Activated CD8-positive, alpha-beta memory T cell treated with anti-CD3 and anti-CD28 coated beads, Interleukin-2, amount 10 ng/mL, durations not matched to agents 7 days and 5 days (primary cell): ENCODE results near the gene SMARCD1. TPM values are rescaled to one million over a fixed set of nuclear protein-coding genes. Genes with fewer than 3 reads are reported as not detected.
A peak's percentile ranks its signal among the peaks of the same experiment; 100 is the strongest.

Source experiments
- ATAC-seq: fragments of 150-1000 bp; cut with Tn5 transposase; one replicate; pipeline ENCODE4 v1.10.0; 2021; ENCODE audit warnings: moderate library complexity
- CTCF ChIA-PET: fragments of 350-600 bp; sonication (Branson Sonifier 250); formaldehyde crosslinking; loops from one replicate; lab custom pipeline; 2021; ENCODE audit warnings: antibody characterized with exemption; lab: Charles Lee
- DNase-seq: peaks from one replicate; pipeline ENCODE4 v3.0.0-alpha.2; 2020
- H3K27ac Mint-ChIP-seq: one replicate; pipeline ENCODE4 v1.8.0; 2021; ENCODE audit warnings: mild to moderate bottlenecking, mixed read lengths
- H3K27me3 Mint-ChIP-seq: one replicate; pipeline ENCODE4 v1.8.0; 2021; ENCODE audit warnings: mixed read lengths
- H3K36me3 Mint-ChIP-seq: one replicate; pipeline ENCODE4 v1.8.0; 2021; ENCODE audit warnings: mild to moderate bottlenecking, mixed read lengths
- H3K4me1 Mint-ChIP-seq: one replicate; pipeline ENCODE4 v1.8.0; 2021; ENCODE audit warnings: mixed read lengths
- H3K4me3 Mint-ChIP-seq: one replicate; pipeline ENCODE4 v1.8.0; 2021; ENCODE audit warnings: mild to moderate bottlenecking, moderate library complexity, mixed read lengths
- H3K9me3 Mint-ChIP-seq: one replicate; pipeline ENCODE4 v1.8.0; 2022; ENCODE audit warnings: low read depth, mixed read lengths
- total RNA-seq, 2 experiments: library from RNA; stranded (reverse); gene quantifications; one replicate each; pipeline ENCODE4 v1.2.3, GENCODE V29; 2021

Gene SMARCD1
- total RNA-seq, 2 experiments from 2014 or later = 62.0 to 80.8 TPM

GRCh38 chr12:50103351-50103750 lies 18.2 kb downstream of the SMARCD1 start:
- DNase-seq (no peak), ATAC-seq (no peak)
- CTCF ChIA-PET = interaction anchor here (1.6 to 5.8 kb wide), 4 partner anchors 8 to 33 kb away, joined by 3 to 42 read pairs (median 6); partner anchors contain the start of gene COX14
- Mint-ChIP-seq H3K36me3 (peaks cover 13% of the 10 kb centered on the region), H3K9me3 (no peaks in the 10 kb centered on the region), H3K4me1 (no peaks in the 10 kb centered on the region), H3K27ac (no peak overlapping the region), H3K27me3 (no peaks in the 10 kb centered on the region), H3K4me3 (no peak overlapping the region)

DNA sequence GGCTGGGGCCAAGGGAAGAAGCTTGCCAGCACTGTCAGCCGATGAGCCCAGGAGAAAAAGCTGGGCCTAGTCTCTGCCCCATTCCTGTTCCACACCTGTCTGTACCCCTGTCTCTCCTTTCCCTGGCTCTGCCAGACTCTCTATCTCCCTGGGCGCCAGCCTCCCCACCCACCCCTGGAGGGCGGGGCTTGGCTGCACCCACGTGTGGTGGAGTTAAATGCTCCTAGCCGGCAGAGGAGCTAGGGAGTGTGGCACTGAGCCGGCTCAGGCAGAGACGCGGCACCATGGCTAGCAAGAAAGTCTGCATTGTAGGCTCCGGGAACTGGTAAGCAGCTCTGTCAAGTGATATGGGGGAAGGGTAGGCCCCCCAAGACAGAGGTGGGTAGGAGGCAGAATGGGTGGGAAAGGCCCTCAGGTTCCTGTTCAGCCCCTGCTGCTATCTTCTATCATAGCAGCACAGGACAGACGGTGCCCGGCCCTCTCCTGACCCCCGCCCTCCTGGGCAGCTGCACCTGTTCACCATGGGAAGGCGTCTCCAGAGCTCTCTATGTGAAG lies 18.7 kb downstream of the SMARCD1 start, which contains the start of gene GPD1:
TSS of gene GPD1 (plus strand) at position 242 of the 555 bp plus-strand sequence. CDS start at position 285, 43 bp downstream.
- no peak within 1 kb of the TSS for H3K27ac Mint-ChIP-seq
- H3K9me3 Mint-ChIP-seq = no peaks in the 10 kb centered on the region

GRCh38 chr12:50104417-50105366 lies 19.6 kb downstream of the SMARCD1 start:
- CTCF ChIA-PET = interaction anchor here (1.6 to 5.8 kb wide), 4 partner anchors 7 to 72 kb away, joined by 3 to 42 read pairs (median 10); partner anchors contain the start of gene COX14
- no peak overlapping the region for H3K4me3 Mint-ChIP-seq
- H3K9me3 Mint-ChIP-seq = no peaks in the 10 kb centered on the region
- peaks cover 5% of the 10 kb centered on the region for H3K36me3 Mint-ChIP-seq
- H3K27me3 Mint-ChIP-seq = no peaks in the 10 kb centered on the region
- ATAC-seq (no peak), DNase-seq (no peak)
- H3K27ac Mint-ChIP-seq = no peak overlapping the region
- H3K4me1 Mint-ChIP-seq = no peaks in the 10 kb centered on the region

More for the DNA sequence above, 18.7 kb downstream of the SMARCD1 start, which contains the start of gene GPD1:
- ATAC-seq (no peak), DNase-seq (no peak)
- CTCF ChIA-PET = interaction anchor here (1.6 to 5.8 kb wide), 4 partner anchors 8 to 73 kb away, joined by 3 to 42 read pairs (median 10); partner anchors contain the start of gene COX14
- Mint-ChIP-seq H3K27me3 (no peaks in the 10 kb centered on the region), H3K36me3 (peaks cover 12% of the 10 kb centered on the region), H3K4me3 (no peak within 1 kb of the TSS), H3K4me1 (no peaks in the 10 kb centered on the region)

DNA sequence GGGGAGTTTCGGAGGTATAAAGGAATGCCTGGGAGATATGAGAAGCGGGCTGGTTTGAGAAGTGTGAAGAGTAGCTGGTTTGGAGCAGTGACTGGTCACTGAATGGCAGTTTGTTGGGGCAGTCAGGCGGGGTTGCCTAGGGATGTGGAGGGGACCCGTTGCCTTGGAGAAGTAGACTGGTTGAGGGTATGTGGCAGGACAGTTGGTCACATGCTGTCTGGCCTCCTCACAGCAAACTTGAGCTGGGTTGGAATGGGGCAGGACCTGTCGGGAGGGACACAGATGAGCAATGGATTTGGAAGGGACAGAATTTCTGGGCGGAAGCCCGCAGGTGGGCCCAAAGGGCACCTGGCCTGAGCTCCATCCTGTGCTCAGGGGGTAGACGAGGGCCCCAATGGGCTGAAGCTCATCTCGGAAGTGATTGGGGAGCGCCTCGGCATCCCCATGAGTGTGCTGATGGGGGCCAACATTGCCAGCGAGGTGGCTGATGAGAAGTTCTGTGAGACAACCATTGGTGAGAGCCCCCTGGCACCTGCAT lies 20.8 kb downstream of the SMARCD1 start:
- Mint-ChIP-seq H3K27ac (no peak overlapping the region), H3K4me3 (no peak overlapping the region), H3K9me3 (no peaks in the 10 kb centered on the region), H3K4me1 (peaks cover 7% of the 10 kb centered on the region), H3K27me3 (no peaks in the 10 kb centered on the region), H3K36me3 (peaks cover 3% of the 10 kb centered on the region)
- no peak for ATAC-seq
- no peak for DNase-seq
- CTCF ChIA-PET = interaction anchor here (3.8 kb wide), 1 partner anchor 71 kb away, joined by 12 read pairs; no protein-coding TSS in a partner anchor

GRCh38 chr12:50106907-50107306 lies 21.8 kb downstream of the SMARCD1 start:
- no peak for ATAC-seq
- H3K36me3 Mint-ChIP-seq = peaks cover under 1% of the 10 kb centered on the region
- H3K9me3 Mint-ChIP-seq = no peaks in the 10 kb centered on the region
- H3K27me3 Mint-ChIP-seq = no peaks in the 10 kb centered on the region
- no peak overlapping the region for H3K4me3 Mint-ChIP-seq
- H3K27ac Mint-ChIP-seq = no peak overlapping the region
- DNase-seq = no peak
- H3K4me1 Mint-ChIP-seq = peaks cover 13% of the 10 kb centered on the region
- CTCF ChIA-PET = interaction anchor here (3.8 to 6.1 kb wide), 2 partner anchors 18 to 70 kb away, joined by 12 to 58 read pairs; no protein-coding TSS in a partner anchor

DNA sequence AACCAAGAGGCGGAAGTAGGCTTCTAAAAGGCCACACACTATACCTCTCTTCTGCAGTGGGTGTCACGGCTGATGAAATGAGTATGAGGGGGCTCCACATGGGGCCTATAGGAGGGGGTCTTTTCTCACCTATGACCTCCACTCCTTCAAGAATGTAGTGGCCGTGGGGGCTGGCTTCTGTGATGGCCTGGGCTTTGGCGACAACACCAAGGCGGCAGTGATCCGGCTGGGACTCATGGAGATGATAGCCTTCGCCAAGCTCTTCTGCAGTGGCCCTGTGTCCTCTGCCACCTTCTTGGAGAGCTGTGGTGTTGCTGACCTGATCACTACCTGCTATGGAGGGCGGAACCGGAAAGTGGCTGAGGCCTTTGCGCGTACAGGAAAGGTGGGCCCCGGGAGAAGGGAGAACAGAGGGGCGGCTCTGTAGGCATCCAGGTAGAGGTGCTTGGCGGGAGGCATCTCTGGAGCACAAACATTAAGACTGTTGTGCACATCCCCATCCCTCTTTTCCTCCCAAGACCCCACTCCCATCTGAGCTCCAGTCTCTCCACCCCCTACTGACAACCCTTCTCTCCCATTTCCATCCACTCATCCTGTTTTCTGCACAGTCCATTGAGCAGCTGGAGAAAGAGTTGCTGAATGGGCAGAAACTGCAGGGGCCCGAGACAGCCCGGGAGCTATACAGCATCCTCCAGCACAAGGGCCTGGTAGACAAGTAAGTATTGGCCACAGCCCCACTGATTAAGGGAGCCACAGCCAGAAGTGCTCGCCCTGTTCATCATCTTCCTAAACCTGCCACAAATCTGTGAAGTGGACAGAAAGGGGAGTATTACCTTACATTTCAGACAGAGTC lies 22.5 kb downstream of the SMARCD1 start:
- no peak for DNase-seq
- no peak for ATAC-seq
- Mint-ChIP-seq H3K27me3 (no peaks in the 10 kb centered on the region), H3K27ac (no peak overlapping the region), H3K36me3 (no peaks in the 10 kb centered on the region), H3K9me3 (no peaks in the 10 kb centered on the region), H3K4me3 (no peak overlapping the region), H3K4me1 (peaks cover 13% of the 10 kb centered on the region)
- CTCF ChIA-PET = interaction anchor here (1.0 to 6.1 kb wide), 3 partner anchors 11 to 69 kb away, joined by 3 to 58 read pairs (median 12); no protein-coding TSS in a partner anchor

DNA sequence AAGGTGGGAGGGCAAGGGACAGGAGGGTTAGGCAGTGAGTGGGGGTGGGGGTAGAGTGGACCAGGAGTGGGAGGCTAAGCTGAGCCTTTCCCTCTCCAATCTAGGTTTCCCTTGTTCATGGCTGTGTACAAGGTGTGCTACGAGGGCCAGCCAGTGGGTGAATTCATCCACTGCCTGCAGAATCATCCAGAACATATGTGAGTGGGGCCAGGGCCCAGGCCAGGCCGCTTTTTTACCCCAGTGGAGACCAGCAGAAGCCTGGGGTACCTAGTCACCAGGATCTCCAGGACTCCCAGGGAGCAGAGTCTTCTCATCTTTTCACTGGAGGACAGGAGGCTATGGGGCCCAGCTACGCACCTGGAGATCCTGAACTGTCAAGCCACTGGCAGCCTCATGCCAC lies 24.2 kb downstream of the SMARCD1 start:
- ATAC-seq = no peak
- peaks cover 2% of the 10 kb centered on the region for H3K36me3 Mint-ChIP-seq
- H3K27ac Mint-ChIP-seq = no peak overlapping the region
- H3K9me3 Mint-ChIP-seq = no peaks in the 10 kb centered on the region
- no peak for DNase-seq
- CTCF ChIA-PET = interaction anchor here (0.7 to 6.1 kb wide), 8 partner anchors 12 to 516 kb away, joined by 3 to 58 read pairs (median 20); partner anchors contain the start of gene CERS5
- no peaks in the 10 kb centered on the region for H3K27me3 Mint-ChIP-seq
- H3K4me1 Mint-ChIP-seq = peaks cover 24% of the 10 kb centered on the region
- H3K4me3 Mint-ChIP-seq = no peak overlapping the region

DNA sequence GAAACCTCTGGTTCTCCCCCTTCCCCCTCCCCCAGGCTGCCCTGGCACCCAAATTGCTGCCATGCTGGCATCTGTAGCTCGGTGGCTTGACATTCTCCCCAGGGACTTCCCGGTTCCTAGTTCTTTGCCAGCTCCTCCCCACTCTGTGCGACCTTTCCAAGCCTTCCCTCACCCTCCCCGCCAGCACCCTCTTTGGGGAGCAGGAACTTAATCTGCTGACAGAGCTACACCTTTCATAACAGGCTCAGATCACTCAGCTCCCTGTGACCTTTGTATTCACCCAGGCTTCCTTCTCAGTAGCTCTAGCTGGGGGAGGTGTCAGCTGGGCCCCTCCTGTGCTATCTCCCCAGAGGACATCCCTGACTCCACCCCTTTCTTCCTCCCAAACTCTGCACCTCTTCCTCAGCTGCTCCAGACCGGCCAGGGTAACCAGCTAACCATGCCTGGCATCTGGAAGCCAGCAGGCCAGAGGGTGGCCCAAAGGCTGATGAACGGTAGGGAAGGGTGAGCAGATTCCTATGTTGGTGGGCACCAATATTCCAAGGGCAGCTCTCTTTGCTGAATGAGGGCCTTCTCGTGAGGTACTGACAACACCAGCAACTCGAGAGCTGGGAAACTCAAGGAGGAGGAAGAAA lies 25.1 kb downstream of the SMARCD1 start:
- Mint-ChIP-seq H3K4me1 (peaks cover 26% of the 10 kb centered on the region), H3K27ac (peak overlapping the region; percentile 66), H3K36me3 (peaks cover 5% of the 10 kb centered on the region), H3K27me3 (no peaks in the 10 kb centered on the region), H3K9me3 (no peaks in the 10 kb centered on the region), H3K4me3 (no peak overlapping the region)
- CTCF ChIA-PET = interaction anchor here (0.9 to 6.1 kb wide), 32 partner anchors 9 to 280 kb away, joined by 3 to 58 read pairs (median 12); partner anchors contain the start of genes CERS5, GPD1, LIMA1 and RACGAP1
- ATAC-seq (no peak), DNase-seq (no peak)

DNA sequence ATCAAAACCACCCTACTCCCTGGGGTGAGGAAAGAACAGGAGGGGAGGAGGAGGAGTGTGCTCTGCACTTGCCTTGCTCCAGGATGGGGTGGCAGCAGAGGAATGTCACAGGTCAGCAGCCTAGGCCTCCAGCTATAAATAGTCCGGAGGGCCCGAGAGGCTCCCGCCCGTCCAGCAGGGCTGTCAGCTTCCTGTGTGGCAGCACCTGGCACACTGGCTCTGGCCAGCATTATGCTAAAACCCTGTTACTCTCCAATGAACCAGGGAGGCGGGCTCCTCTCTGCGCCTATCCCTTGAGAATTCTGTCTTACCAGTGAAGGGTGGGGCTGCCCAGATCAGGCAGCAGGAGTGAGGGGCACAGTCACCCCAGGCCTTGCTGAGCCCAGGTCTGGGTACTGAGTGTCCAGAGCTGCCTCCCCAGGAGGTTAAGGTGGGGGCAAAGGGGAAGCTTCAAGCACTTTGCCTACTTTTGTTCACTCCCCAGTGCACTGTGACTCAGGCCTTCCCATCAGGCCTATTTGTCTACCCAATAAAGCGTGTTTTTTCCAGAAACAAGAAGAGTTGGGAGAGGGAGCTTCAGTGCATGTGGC lies 25.7 kb downstream of the SMARCD1 start:
- CTCF ChIA-PET = interaction anchor here (0.9 to 6.1 kb wide), 49 partner anchors 9 to 874 kb away, joined by 3 to 58 read pairs (median 8); partner anchors contain the start of genes CERS5, GPD1, LARP4 and LIMA1
- peak overlapping the region; percentile 99 for H3K27ac Mint-ChIP-seq
- H3K36me3 Mint-ChIP-seq = peaks cover 10% of the 10 kb centered on the region
- no peaks in the 10 kb centered on the region for H3K27me3 Mint-ChIP-seq
- H3K4me1 Mint-ChIP-seq = peaks cover 32% of the 10 kb centered on the region
- DNase-seq = no peak
- no peaks in the 10 kb centered on the region for H3K9me3 Mint-ChIP-seq
- H3K4me3 Mint-ChIP-seq = peak overlapping the region; percentile 100
- no peak for ATAC-seq

DNA sequence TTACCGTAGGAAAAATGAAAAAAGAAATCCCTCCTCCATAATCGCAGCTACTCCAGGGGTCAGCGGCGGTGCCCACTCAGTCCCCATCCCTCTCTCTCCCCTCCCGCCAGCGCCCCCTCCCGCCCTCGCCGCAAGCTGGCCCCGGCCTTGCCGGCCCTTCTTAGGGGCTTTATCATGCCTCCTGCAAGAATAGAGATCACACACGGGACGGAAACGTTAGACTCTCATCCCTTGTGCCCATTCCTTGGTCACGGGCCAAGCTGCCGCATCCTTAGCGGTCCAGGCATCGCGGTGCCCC lies 26.2 kb downstream of the SMARCD1 start:
- no peak for ATAC-seq
- Mint-ChIP-seq H3K36me3 (peaks cover 11% of the 10 kb centered on the region), H3K4me3 (peak overlapping the region; percentile 100), H3K9me3 (no peaks in the 10 kb centered on the region), H3K4me1 (peaks cover 34% of the 10 kb centered on the region), H3K27me3 (no peaks in the 10 kb centered on the region), H3K27ac (peak overlapping the region; percentile 99)
- CTCF ChIA-PET = interaction anchor here (0.7 to 6.1 kb wide), 59 partner anchors 10 to 1138 kb away, joined by 3 to 58 read pairs (median 6); partner anchors contain the start of genes CERS5, GPD1, LARP4 and LIMA1
- DNase-seq = no peak

GRCh38 chr12:50111693-50112455 lies 26.7 kb downstream of the SMARCD1 start, which contains the start of gene COX14:
TSS of gene COX14 (plus strand) at chr12:50112236. CDS start at chr12:50120044, 7,808 bp downstream.
- DNase-seq = peak; percentile 100
- H3K36me3 Mint-ChIP-seq = peaks cover 15% of the 10 kb centered on the region
- CTCF ChIA-PET = interaction anchor here (0.6 to 6.1 kb wide), 65 partner anchors 9 to 1138 kb away, joined by 3 to 58 read pairs (median 5); partner anchors contain the start of genes CERS5, GPD1, LARP4 and SMARCD1
- ATAC-seq = peak; percentile 90
- H3K9me3 Mint-ChIP-seq = no peaks in the 10 kb centered on the region
- H3K27me3 Mint-ChIP-seq = no peaks in the 10 kb centered on the region
- peaks cover 36% of the 10 kb centered on the region for H3K4me1 Mint-ChIP-seq
- peak within 1 kb of the TSS; percentile 99 for H3K27ac Mint-ChIP-seq
- peak within 1 kb of the TSS; percentile 100 for H3K4me3 Mint-ChIP-seq
